VCaP (cell line): ENCODE results near the gene FOXI1.
A peak's percentile ranks its signal among the peaks of the same experiment; 100 is the strongest.

Source experiments
- H3K27ac ChIP-seq: fragments of 450-650 bp; 2 replicates; pipeline ENCODE4 v1.5.1; 2017
- CTCF ChIP-seq: fragments of 450-650 bp; conservative IDR thresholded peaks from 2 replicates; pipeline ENCODE4 v1.5.1; 2017; ENCODE audit warnings: mild to moderate bottlenecking, moderate library complexity

FOXI1 gene

GRCh38 chr5:170070556-170071412 lies 34.9 kb upstream of the FOXI1 start:
- TF ChIP-seq CTCF, result peak; percentile 77
- H3K27ac ChIP-seq, result no peak overlapping the region

GRCh38 chr5:170071748-170072147 lies 33.9 kb upstream of the FOXI1 start:
- no peak overlapping the region for H3K27ac ChIP-seq
- TF ChIP-seq CTCF, result no peak

GRCh38 chr5:170075696-170076095 lies 30.0 kb upstream of the FOXI1 start:
- TF ChIP-seq CTCF, result no peak

GRCh38 chr5:170076211-170076610 lies 29.5 kb upstream of the FOXI1 start:
- no peak overlapping the region for H3K27ac ChIP-seq

More at GRCh38 chr5:170075696-170076095, 30.0 kb upstream of the FOXI1 start:
- H3K27ac ChIP-seq, result no peak overlapping the region

GRCh38 chr5:170076739-170077138 lies 29.0 kb upstream of the FOXI1 start:
- TF ChIP-seq CTCF, result no peak

More at GRCh38 chr5:170076211-170076610, 29.5 kb upstream of the FOXI1 start:
- TF ChIP-seq CTCF, result no peak

GRCh38 chr5:170077526-170077925 lies 28.2 kb upstream of the FOXI1 start:
- no peak overlapping the region for H3K27ac ChIP-seq
- TF ChIP-seq CTCF, result no peak

More at GRCh38 chr5:170076739-170077138, 29.0 kb upstream of the FOXI1 start:
- no peak overlapping the region for H3K27ac ChIP-seq

GRCh38 chr5:170078458-170078857 lies 27.2 kb upstream of the FOXI1 start:
- no peak overlapping the region for H3K27ac ChIP-seq
- no peak for TF ChIP-seq CTCF
